Measurements from ENCODE around the gene LHX8.

GRCh38 chr1:75092141-75092540 is 42.0 kb upstream of the LHX8 start:
- TF ChIP-seq CTCF (IDR thresholded peaks at IDR 0.05; ENCODE audit: low read depth, low read length) (no peak), EZH2phosphoT487 (IDR thresholded peaks at IDR 0.05; ENCODE audit: low read depth) (no peak)
